Kidney capillary endothelial cell (primary cell): ENCODE data around the gene CDC26.
"Not testable (repeated sequence)": the region's sequence is repeated elsewhere in the genome, so short reads cannot be mapped to it uniquely, and the experiment has no call there.

Source experiments
- DNase-seq: peaks from one replicate; pipeline ENCODE4 v3.0.0-alpha.2; 2018; ENCODE audit warnings: low spot score

The CDC26 gene

DNA sequence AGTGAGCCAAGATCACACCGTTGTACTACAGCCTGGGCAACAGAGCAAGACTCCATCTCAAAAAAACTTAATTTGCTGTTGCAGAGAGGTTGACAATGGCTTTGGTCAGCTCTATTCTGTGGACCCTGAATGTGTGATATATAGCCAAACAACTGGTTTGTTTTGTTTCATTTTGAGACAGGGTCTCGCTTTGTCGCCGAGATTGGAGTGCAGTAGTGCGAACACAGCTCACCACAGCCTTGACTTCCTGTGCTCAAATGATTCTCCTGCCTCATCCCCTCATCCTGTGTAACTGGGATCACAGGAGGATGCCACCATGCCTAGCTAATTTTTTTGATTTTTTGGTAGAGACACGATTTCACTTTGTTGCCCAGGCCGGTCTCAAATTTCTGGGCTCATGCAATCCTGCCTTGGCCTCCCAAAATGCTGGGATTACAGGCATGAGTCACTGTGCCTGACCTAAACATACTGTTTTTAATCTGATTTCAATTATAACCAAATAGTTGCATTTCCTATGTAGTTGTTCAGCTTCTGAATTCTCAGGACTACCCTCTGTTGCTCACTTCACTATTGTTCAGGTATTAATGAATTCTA is 18.0 kb upstream of the CDC26 start:
- no peak for DNase-seq

DNA sequence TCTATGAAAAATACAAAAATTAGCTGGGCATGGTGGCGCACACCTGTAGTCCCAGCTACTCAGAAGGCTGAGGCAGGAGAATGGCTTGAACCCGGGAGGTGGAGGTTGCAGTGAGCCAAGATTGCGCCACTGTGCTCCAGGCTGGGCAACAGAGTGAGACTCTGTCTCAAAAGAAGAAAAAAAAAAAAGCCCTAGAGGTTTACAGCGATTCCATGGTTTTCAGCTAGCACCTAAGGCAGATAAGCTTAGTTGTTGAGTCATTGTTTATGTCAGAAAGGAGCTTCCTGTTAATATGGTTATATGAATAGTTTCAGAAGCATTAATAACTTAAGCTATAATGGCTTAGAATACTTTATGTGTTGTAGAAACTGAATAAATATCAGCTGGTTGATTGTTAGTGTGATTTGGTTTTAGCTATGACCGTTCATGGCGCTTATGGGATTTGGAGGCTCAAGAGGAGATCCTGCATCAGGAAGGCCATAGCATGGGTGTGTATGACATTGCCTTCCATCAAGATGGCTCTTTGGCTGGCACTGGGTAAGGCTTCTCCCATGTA is 14.8 kb upstream of the CDC26 start:
- DNase-seq: no peak

DNA sequence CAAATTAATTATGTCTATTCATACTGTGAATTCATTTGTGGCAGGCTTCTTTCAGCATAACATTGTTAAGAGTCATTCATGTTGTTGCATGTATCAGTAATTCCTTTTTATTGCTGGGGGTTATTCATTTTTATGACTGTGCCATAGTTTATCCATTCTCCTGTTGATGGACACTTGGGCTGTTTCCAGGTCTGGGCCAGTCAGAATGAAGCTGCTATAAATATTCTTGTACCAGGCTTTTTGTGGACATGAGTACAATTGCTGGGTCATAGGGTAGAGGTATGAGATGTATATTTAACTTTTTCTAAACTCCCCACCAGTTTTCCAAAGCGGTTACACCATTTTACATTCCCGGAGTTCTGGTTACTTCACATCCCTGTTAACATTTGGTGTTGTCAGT is 13.7 kb upstream of the CDC26 start:
- no peak for DNase-seq

GRCh38 chr9:113281356-113281755 is 6.0 kb upstream of the CDC26 start:
- DNase-seq: no peak

DNA sequence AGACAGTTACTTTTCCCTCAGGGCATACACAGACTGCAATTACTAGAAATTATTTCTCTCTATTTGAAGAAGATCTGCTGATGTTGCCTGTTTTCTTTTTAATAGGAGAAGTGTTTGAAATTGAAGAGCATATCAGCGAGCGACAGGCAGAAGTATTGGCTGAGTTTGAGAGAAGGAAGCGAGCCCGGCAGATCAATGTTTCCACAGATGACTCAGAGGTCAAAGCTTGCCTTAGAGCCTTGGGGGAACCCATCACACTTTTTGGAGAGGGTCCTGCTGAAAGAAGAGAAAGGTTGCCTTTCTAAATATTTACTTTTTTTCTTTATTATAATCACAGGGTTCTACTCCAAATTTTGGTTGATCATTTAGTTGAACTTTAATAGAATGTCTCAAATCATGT is 3.5 kb upstream of the CDC26 start:
- DNase-seq: no peak

GRCh38 chr9:113274474-113275156 is 757 bp downstream of the CDC26 start:
- DNase-seq: peak; percentile 73

DNA sequence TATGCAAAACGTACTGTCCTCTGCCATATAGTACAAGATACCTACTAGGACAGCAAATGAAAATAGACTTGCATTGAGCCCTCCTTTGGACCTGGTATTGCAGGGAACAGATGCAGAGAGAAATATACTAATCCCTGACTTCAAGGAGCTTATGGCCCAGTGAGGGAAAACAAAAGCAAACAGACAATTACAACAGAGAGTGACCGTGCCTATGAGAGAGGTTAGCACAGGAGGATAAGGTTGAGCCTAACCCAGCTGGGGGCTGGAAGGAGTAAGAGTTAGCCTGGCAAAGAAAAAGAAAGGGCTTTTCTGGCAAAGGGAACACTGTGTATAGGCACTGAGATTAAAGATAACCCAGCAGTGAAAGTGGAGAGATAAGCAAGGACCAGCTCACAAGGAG is 5.5 kb downstream of the CDC26 start:
- no peak for DNase-seq

DNA sequence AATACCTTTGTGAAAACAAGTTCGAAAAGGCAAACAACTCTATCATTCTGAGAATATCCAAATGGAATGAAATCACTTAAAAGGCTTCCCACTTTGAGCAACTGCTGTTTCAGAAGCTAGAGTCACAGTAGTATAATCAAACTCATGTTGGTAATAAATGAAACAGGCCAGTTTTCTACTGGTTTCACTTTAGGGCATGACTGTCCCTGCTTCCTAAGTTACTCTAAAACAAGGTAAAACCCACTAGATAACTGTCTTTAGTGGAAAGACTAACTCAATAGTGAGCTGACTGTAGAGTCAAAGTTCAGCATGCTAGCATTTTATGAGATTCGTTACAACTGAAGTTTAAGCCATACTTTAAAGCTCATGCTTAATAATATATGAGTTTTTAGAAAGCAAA is 6.0 kb downstream of the CDC26 start:
- DNase-seq: no peak

DNA sequence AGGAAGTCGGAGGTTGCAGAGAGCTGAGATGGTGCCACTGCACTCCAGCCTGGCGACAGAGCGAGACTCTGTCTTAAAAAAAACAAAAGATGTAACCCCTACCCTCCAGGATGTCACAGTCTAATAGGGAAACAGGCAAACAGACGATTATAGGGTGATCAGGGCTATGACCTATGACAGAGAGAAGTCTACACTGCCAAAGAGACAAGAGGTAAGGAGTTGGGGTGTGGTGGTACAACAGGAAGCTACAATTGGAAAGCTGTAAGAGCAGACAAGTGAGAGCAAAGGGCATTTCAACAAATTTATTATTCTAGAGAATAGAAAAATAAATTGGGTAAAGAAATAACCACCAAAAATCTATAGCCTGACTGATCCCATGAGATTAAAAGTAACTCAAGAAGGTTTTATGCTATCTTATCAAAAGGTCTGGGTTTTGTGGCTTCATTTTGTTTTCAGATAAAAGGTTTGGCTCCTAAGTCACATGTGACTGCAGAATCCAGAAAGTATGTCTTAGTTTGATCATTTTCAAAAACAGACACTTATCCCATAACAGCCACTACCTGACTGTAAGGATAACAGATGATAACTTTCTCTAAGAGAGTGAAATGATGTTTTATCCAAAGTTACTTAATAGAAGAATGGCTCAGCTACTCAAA is 7.3 kb downstream of the CDC26 start:
- no peak for DNase-seq

GRCh38 chr9:113266174-113266573 is 9.2 kb downstream of the CDC26 start:
- no peak for DNase-seq

DNA sequence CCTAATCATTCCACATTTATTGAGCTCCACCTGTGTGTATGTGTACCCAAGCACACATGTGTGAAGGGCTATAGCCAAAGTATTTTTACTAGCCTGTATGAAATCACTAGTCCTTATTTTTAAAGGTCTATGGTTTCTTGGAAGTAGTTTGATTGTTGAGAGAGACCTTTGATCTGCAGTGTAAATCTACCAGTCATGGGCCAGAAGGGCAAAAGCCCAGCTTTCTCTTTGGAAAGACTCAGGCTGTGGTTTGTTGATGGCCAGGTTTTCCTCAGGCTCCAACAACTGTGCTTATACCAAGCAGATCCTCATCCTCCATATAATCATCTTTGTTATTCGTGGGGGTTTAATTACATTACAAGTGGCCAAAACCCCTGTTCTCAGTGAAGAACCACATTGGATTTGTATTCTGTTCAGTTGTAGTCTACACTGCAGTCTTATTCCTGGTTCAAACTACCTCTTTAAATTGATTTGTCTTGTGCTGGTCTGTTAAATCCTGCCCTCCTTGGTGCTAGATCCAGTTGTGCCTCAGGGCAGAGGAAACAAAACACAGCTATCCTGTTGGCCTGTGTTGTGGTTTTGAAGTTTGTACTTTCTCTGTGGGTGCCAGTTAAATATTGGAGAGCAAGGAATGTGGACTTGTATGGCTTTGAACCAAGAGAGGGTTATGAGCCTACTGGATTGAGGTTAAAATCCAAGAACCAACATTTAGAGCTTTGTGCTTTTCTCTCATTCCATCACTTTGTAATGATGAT is 13.3 kb downstream of the CDC26 start:
- DNase-seq: no peak

DNA sequence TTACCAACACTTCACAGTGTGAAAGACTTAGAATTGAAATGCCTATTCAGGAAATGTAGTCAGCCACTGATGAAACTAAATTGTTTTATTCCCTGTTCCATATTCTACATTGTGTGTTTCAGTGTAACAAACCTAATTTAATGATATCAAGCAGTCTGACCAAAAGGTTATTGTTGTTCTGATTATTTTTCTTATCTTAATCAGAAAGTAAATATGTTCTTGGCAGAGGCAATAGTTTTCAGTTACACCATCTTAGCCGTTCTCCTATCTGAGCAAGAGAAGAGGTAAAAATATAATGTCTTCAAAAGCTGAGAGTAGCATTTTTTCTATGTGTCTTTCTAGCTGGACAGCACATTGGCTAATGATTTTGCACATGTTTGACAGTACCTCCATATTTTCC is 17.1 kb downstream of the CDC26 start:
- no peak for DNase-seq

DNA sequence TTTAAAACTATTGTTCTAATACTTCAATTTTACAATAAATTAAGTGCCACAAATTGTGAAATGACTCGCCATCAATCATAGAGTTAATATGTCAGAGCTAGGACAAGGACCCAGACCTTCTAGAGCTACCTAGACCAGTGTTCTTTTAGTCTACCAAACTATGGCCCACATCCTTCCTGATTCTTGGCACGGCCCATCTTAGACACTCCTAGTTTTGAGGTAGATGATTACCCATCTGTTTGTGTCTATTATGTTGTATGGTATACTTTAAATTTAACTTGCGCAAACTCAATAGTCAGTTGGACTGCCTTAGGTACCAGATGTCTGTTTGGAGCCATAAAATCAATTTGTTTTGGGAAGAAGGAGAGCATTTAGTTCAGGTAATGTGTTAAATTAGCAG is 17.5 kb downstream of the CDC26 start:
- no peak for DNase-seq

- no peak for DNase-seq
Measured at GRCh38 chr9:113255438-113255837, 19.9 kb downstream of the CDC26 start.

DNA sequence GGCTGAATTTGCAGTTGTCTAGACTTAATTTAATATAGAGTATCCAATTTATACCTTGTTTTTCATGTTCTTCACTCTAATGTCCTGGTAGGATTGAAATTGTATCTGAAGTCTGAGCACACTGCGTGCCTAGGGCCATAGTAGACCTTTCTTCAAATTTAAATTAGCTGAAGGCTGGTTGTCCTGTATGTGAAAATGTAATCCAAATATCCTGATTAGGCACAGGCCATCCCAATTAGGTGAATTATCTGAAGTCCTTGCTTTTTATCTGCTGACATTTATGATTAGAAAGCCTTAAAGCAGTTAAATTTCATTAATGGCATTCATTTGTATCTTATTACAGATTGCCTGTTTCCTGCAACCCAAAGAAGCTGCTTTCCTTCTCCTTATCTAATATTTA is 20.4 kb downstream of the CDC26 start:
- DNase-seq: no peak

DNA sequence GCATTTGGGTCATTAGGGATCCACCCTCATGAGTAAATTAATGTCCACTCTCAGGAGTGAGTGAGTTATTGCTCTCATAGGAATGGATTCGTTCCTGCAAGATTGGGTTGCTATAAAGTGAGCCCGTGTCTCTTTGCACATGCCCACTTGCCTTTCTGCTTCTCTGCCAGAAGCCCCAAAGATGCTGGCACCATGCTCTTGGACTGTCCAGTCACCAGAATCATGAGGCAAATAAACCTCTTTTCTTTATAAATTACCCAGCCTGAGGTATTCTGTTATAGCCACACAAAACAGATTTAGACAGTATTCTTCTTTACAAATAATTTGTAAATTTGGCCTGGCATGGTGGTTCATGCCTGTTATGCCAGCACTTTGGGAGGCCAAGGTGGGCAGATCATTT is 24.6 kb downstream of the CDC26 start:
- no peak for DNase-seq

DNA sequence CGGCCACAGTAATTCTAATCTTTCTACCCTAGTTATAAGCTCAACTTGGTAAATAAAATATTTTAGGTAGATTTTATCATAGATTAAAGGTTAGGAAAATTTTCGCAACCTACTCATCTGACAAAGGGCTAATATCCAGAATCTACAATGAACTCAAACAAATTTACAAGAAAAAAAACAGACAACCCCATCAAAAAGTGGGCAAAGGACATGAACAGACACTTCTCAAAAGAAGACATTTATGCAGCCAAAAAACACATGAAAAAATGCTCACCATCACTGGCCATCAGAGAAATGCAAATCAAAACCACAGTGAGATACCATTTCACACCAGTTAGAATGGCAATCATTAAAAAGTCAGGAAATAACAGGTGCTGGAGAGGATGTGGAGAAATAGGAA is 25.7 kb downstream of the CDC26 start:
- DNase-seq: not testable (repeated sequence)

DNA sequence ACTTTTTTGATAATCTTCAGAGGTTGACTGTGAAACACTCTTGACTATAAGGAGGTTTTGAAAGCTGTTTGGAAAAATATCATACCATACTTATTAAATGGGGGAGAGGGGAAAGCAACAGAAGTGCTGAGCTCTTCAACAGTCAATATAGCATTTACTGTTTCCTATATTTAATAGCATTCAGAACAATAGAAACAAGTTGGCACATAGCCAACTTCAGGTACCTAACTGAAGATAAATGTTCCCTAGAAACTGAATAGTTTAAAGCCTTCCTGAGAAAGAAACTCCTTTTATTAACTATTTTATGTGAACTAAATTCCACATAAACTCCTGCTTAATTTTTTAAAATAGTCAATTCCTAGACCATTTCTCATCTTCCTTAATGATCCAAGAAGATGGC is 27.7 kb downstream of the CDC26 start:
- DNase-seq: no peak

GRCh38 chr9:113246928-113247327 is 28.4 kb downstream of the CDC26 start:
- no peak for DNase-seq

- DNase-seq: no peak
Measured at GRCh38 chr9:113245894-113246293, 29.5 kb downstream of the CDC26 start.

GRCh38 chr9:113244556-113244955 is 30.8 kb downstream of the CDC26 start:
- DNase-seq: no peak

GRCh38 chr9:113241161-113241560 is 34.2 kb downstream of the CDC26 start:
- no peak for DNase-seq

DNA sequence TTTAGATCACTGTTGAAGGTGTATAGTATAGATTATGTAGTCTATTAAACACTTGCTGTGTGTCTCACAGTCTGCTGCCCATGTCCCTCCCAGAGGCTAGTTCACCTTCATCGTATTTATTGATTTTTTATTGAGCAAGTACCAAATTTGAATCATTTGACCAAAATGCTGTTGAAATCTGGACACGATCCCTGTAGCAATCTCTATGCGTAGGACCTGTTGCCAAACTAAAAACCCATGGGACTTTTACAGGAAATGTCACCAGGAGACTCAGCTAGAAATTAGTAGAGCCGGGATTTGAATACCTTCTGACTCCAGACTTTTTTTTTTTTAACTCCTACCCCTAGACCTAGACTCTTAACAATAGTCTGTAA is 36.5 kb downstream of the CDC26 start:
- DNase-seq: no peak
